Caco-2 (cell line): ENCODE data around the gene ICA1. TPM values are rescaled to one million over a fixed set of nuclear protein-coding genes. Genes with fewer than 3 reads are reported as not detected.
A peak's percentile ranks its signal among the peaks of the same experiment; 100 is the strongest.

ENCODE experiments used
- BruUV-seq: library from RNA; stranded (reverse); fragments of 400-500 nt; replicated peaks from 2 replicates; lab custom pipeline; 2021; lab: Mats Ljungman, UMichigan
- CTCF ChIA-PET: fragments of 300-600 bp; sonication (Branson Sonifier 250); formaldehyde crosslinking; loops from one replicate; lab custom pipeline; 2022; ENCODE audit warnings: antibody characterized with exemption; lab: Charles Lee
- POLR2A ChIA-PET: fragments of 300-600 bp; sonication (Branson Sonifier 250); formaldehyde crosslinking; loops from one replicate; lab custom pipeline; 2022; ENCODE audit warnings: antibody characterized with exemption; lab: Charles Lee
- DNase-seq, 2 experiments: peaks; one replicate each; pipeline versions ENCODE4 v3.0.0 to v3.0.0-alpha.2; 2020 to 2022
- H3K27me3 ChIP-seq: replicated peaks from 2 replicates; pipeline ENCODE4 v1.6.0; 2011; ENCODE audit warnings: low read length; ENCODE audit not compliant: control insufficient read depth, insufficient read depth
- H3K36me3 ChIP-seq: 2 replicates; pipeline ENCODE4 v1.5.1; 2011; ENCODE audit warnings: low read length; ENCODE audit not compliant: control insufficient read depth, insufficient read depth
- H3K4me1 ChIP-seq: fragments of 250-450 bp; sonication (Bioruptor Pico); 2 replicates; pipeline ENCODE4 v1.5.1; 2020; ENCODE audit warnings: mild to moderate bottlenecking
- H3K4me3 ChIP-seq: 2 replicates; pipeline ENCODE4 v1.5.1; 2011; ENCODE audit warnings: low read depth, mild to moderate bottlenecking, control low read depth, low read length
- H3K9me3 ChIP-seq: fragments of 250-450 bp; sonication (Bioruptor Pico); 2 replicates; pipeline ENCODE4 v1.5.1; 2020; ENCODE audit warnings: mild to moderate bottlenecking, moderate library complexity
- H3K27ac Mint-ChIP-seq: one replicate; pipeline ENCODE4 v1.8.0; 2022; ENCODE audit warnings: mixed read lengths; ENCODE audit not compliant: unreplicated experiment
- H3K27me3 Mint-ChIP-seq: one replicate; pipeline ENCODE4 v1.8.0; 2022; ENCODE audit warnings: mixed read lengths; ENCODE audit not compliant: insufficient read depth, unreplicated experiment
- H3K36me3 Mint-ChIP-seq: one replicate; pipeline ENCODE4 v1.8.0; 2022; ENCODE audit warnings: mild to moderate bottlenecking, mixed read lengths; ENCODE audit not compliant: insufficient read depth, unreplicated experiment
- H3K4me1 Mint-ChIP-seq: one replicate; pipeline ENCODE4 v1.8.0; 2022; ENCODE audit warnings: low read depth, mixed read lengths; ENCODE audit not compliant: unreplicated experiment
- H3K4me3 Mint-ChIP-seq: one replicate; pipeline ENCODE4 v1.8.0; 2022; ENCODE audit warnings: mild to moderate bottlenecking, moderate library complexity, mixed read lengths; ENCODE audit not compliant: unreplicated experiment
- H3K9me3 Mint-ChIP-seq: one replicate; pipeline ENCODE4 v1.8.0; 2022; ENCODE audit warnings: mixed read lengths; ENCODE audit not compliant: unreplicated experiment
- intact Hi-C: fragments of 100-400 bp; cut with micrococcal nuclease; formaldehyde crosslinking; loops from one replicate; pipeline ENCODE4 v1.10.0; 2022; ENCODE audit not compliant: unreplicated experiment
- total RNA-seq: library from RNA; stranded (reverse); gene quantifications from 2 replicates; pipeline ENCODE4 v1.2.3, GENCODE V29; 2022
- TF ChIP-seq, protein P1 (sequence below), 2 experiments: fragments of 200-600 bp in 1 of 2; IDR thresholded peaks; 1 replicate in 1 of 2; 2 replicates in 1 of 2; pipeline versions ENCODE4 v1.5.1 to v1.8.0; 2011 to 2022; ENCODE audit warnings: antibody characterized with exemption in 1 of 2, control low read depth in 1 of 2, inconsistent platforms in 1 of 2, low read depth in 1 of 2, low read length in 1 of 2, mild to moderate bottlenecking in 1 of 2, moderate library complexity in 1 of 2; ENCODE audit not compliant: insufficient read depth in 1 of 2, severe bottlenecking in 1 of 2, unreplicated experiment in 1 of 2

The ICA1 gene
- total RNA-seq, 1 experiment from 2014 or later: 34.2 TPM

DNA sequence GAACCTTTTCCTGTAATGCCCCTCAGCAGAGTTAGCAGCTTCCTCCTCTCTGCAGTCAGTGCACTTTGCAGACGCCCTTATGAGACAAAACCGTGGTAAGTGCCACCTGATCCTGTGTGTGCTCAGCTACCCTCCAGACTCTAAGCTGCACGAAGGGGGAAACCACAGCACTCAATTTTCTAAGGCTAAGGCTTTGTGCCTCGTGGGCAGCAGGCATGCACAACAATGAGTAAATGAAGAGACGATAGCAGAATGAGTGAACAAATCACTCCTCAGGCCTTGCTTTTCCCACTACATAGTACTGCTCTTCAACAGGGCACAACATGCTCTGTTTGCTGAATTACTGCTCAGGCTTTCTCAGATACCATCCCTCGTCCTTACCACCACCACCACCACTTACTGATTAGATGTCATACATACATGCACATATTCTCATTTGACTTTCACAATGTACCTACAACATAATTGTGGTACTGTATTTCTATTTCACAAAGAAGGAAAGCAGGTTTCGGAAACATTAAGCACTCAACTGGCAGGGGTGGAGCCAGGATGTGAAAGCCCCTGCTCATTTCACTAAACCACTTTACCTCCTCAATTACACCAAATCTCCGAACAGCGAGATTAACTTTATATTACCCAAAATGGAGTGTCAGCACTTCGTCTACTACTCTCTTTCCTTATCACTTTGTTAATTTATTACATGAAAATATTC, 85.4 kb downstream of the ICA1 start:
- CTCF ChIA-PET: no interaction called here
- no peaks in the 10 kb centered on the region for H3K9me3 ChIP-seq
- H3K27me3 ChIP-seq: no peaks in the 10 kb centered on the region
- no peak overlapping the region for H3K4me3 ChIP-seq
- Mint-ChIP-seq H3K4me1 (peaks cover 9% of the 10 kb centered on the region), H3K36me3 (no peaks in the 10 kb centered on the region), H3K27me3 (no peaks in the 10 kb centered on the region), H3K4me3 (no peak overlapping the region), H3K27ac (no peak overlapping the region), H3K9me3 (no peaks in the 10 kb centered on the region)
- H3K4me1 ChIP-seq: no peaks in the 10 kb centered on the region
- no peak for DNase-seq
- intact Hi-C loops: no loop called here
- POLR2A ChIA-PET: no interaction called here
- TF ChIP-seq, protein P1, sequence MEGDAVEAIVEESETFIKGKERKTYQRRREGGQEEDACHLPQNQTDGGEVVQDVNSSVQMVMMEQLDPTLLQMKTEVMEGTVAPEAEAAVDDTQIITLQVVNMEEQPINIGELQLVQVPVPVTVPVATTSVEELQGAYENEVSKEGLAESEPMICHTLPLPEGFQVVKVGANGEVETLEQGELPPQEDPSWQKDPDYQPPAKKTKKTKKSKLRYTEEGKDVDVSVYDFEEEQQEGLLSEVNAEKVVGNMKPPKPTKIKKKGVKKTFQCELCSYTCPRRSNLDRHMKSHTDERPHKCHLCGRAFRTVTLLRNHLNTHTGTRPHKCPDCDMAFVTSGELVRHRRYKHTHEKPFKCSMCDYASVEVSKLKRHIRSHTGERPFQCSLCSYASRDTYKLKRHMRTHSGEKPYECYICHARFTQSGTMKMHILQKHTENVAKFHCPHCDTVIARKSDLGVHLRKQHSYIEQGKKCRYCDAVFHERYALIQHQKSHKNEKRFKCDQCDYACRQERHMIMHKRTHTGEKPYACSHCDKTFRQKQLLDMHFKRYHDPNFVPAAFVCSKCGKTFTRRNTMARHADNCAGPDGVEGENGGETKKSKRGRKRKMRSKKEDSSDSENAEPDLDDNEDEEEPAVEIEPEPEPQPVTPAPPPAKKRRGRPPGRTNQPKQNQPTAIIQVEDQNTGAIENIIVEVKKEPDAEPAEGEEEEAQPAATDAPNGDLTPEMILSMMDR (IDR thresholded peaks at IDR 0.05; ENCODE audit: insufficient read depth in 1 of 2, low read depth in 1 of 2, low read length in 1 of 2, severe bottlenecking in 1 of 2, unreplicated experiment in 1 of 2): no peak
- no peaks in the 10 kb centered on the region for H3K36me3 ChIP-seq
- no TSS peak for BruUV-seq

DNA sequence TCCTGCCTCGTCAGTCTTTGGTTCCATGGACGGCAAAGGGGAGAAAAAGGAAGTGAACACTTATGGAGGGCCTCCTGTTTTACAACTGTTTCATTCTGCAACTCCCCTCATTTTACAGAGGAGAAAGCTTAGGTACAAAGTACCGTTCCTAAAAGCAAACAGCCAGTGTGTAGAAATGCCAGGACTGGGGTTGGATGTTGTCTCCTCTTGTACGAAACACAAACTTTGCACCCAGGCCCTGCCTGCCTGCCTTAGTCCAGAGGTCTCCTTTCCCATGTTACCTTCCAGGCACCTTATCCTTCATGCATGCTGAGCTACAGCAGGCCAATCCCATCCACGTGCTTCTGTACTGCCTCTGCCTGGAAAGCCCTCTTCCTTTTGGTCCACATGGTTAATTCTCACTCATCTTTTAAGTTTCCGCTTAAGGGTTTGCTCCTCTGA, 86.0 kb downstream of the ICA1 start:
- Mint-ChIP-seq H3K4me3 (no peak overlapping the region), H3K9me3 (no peaks in the 10 kb centered on the region), H3K27ac (no peak overlapping the region), H3K4me1 (peaks cover 9% of the 10 kb centered on the region), H3K27me3 (no peaks in the 10 kb centered on the region), H3K36me3 (no peaks in the 10 kb centered on the region)
- DNase-seq: peak in 1 of 2 experiments; percentile 5
- intact Hi-C loops: no loop called here
- POLR2A ChIA-PET: no interaction called here
- CTCF ChIA-PET: no interaction called here
- no TSS peak for BruUV-seq
- H3K36me3 ChIP-seq: no peaks in the 10 kb centered on the region
- TF ChIP-seq, protein P1 (IDR thresholded peaks at IDR 0.05; ENCODE audit: insufficient read depth in 1 of 2, low read depth in 1 of 2, low read length in 1 of 2, severe bottlenecking in 1 of 2, unreplicated experiment in 1 of 2): no peak
- no peaks in the 10 kb centered on the region for H3K9me3 ChIP-seq
- H3K4me1 ChIP-seq: no peaks in the 10 kb centered on the region
- no peaks in the 10 kb centered on the region for H3K27me3 ChIP-seq
- H3K4me3 ChIP-seq: no peak overlapping the region

DNA sequence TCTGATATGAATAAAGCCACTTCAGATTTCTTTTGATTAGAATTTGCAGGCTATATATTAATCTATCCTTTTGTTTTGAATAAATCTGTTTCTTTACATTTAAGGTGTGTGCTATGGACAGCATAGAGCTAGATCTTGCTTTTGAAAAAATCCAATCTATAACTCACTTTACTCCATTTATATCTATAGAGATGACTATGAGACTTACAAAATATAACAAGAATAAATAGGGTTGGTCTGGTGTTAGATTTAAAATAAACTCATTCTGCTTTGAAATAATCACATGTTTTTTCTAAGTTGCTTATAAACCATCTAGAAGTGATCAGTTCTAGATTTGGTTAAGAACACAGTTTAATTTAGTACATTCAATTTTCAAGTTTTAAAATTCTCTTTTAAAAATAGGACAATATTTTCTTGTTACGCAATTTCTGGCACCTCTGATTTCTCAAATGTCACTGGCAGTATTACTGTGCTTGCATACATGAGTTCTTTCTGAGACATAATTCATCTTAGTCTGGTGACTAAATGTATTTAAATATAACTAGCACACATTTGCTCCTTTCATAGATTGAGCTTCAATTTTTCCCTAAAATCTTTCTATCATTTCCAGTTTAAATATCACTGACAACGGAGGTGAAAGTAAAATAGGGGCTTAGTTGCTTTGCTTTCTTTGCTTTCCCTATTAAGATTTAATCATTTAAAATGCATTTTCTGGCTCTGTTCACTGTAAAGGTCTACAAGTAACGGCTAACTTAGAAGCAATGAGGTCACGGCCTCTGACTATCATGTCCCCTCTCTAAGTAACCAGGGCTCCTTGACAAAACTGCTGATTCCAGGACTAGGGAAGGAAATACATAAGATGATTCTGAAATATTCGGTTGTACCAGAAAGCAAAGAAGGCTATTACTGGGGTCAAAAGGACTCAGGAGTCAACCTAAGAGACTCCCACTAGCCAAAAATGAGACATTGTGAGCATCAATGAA, 89.3 kb downstream of the ICA1 start:
- ChIA-PET CTCF (no interaction called here), POLR2A (no interaction called here)
- H3K4me3 ChIP-seq: no peak overlapping the region
- no TSS peak for BruUV-seq
- intact Hi-C loops: no loop called here
- H3K36me3 ChIP-seq: no peaks in the 10 kb centered on the region
- no peaks in the 10 kb centered on the region for H3K27me3 Mint-ChIP-seq
- H3K9me3 Mint-ChIP-seq: no peaks in the 10 kb centered on the region
- H3K27ac Mint-ChIP-seq: no peak overlapping the region
- no peaks in the 10 kb centered on the region for H3K27me3 ChIP-seq
- H3K36me3 Mint-ChIP-seq: no peaks in the 10 kb centered on the region
- no peaks in the 10 kb centered on the region for H3K9me3 ChIP-seq
- TF ChIP-seq, protein P1 (IDR thresholded peaks at IDR 0.05; ENCODE audit: insufficient read depth in 1 of 2, low read depth in 1 of 2, low read length in 1 of 2, severe bottlenecking in 1 of 2, unreplicated experiment in 1 of 2): no peak
- H3K4me1 Mint-ChIP-seq: peaks cover 9% of the 10 kb centered on the region
- H3K4me3 Mint-ChIP-seq: no peak overlapping the region
- DNase-seq: no peak
- H3K4me1 ChIP-seq: no peaks in the 10 kb centered on the region
